Peyer's patch (tissue), 4 donors: ENCODE measurements around the gene BAHCC1. TPM values are rescaled to one million over a fixed set of nuclear protein-coding genes. Genes with fewer than 3 reads are reported as not detected.
"Not testable (repeated sequence)": the region's sequence is repeated elsewhere in the genome, so short reads cannot be mapped to it uniquely, and the experiment has no call there.

Experiments
- DNase-seq, 3 donors: peaks; one replicate each; pipeline ENCODE4 v3.0.0-alpha.2; 2017 to 2019
- H3K27ac ChIP-seq, 4 donors: fragments of 200-600 bp; sonication (generic); one replicate each; pipeline ENCODE4 v1.5.1; 2016 to 2019
- H3K27me3 ChIP-seq, 2 donors: fragments of 200-600 bp; sonication (generic); one replicate each; pipeline ENCODE4 v1.5.1; 2019
- H3K36me3 ChIP-seq, 3 donors: fragments of 200-600 bp; sonication (generic); one replicate each; pipeline ENCODE4 v1.5.1; 2016 to 2019
- H3K4me1 ChIP-seq, 4 donors: fragments of 200-600 bp; sonication (generic); one replicate each; pipeline ENCODE4 v1.5.1; 2016 to 2019
- H3K4me3 ChIP-seq, 4 donors: fragments of 200-600 bp; sonication (generic); 1 replicate in 3 of 4; 2 replicates in 1 of 4; pipeline ENCODE4 v1.5.1; 2016 to 2019; ENCODE audit warnings: mild to moderate bottlenecking in 1 of 4
- H3K9me3 ChIP-seq, 4 donors: fragments of 200-600 bp; sonication (generic); one replicate each; pipeline ENCODE4 v1.5.1; 2016 to 2019; ENCODE audit warnings: mild to moderate bottlenecking in 1 of 4
- CTCF ChIP-seq, 6 experiments: fragments of 450-650 bp in 4 of 6; fragments of 200-600 bp in 2 of 6; sonication (generic) in 1 of 6; IDR thresholded peaks; one replicate each; pipeline ENCODE4 v1.5.1; 2017 to 2019; ENCODE audit warnings: antibody characterized with exemption in 6 of 6, mild to moderate bottlenecking in 3 of 6, moderate library complexity in 1 of 6
- POLR2A ChIP-seq, 2 donors: fragments of 450-650 bp; IDR thresholded peaks; one replicate each; pipeline ENCODE4 v1.5.1; 2017; ENCODE audit warnings: antibody characterized with exemption in 2 of 2, mild to moderate bottlenecking in 2 of 2, moderate library complexity in 2 of 2
- total RNA-seq, 4 donors: library from RNA; depleted of rRNA; stranded (reverse); fragments of >200 nt; gene quantifications; one replicate each; pipeline ENCODE4 v1.1.0, GENCODE V29; 2016

BAHCC1 gene
- total RNA-seq, 4 donors from 2014 or later, result 11.6 to 43.0 (median 23.9) TPM

- DNase-seq, result peak in 1 of 3 donors; percentile 60
- no peak overlapping the region for H3K27ac ChIP-seq
- TF ChIP-seq POLR2A (IDR thresholded peaks at IDR 0.05), result no peak
- no peak for TF ChIP-seq CTCF (IDR thresholded peaks at IDR 0.05)
Measured at GRCh38 chr17:81349397-81350319, 45.6 kb upstream of the BAHCC1 start.

GRCh38 chr17:81350320-81350890 is 44.9 kb upstream of the BAHCC1 start:
- H3K4me3 ChIP-seq, result no peak overlapping the region
- H3K36me3 ChIP-seq, result no peaks in the 10 kb centered on the region
- H3K27me3 ChIP-seq, result no peaks in the 10 kb centered on the region
- DNase-seq, result peak in 1 of 3 donors; percentile 40
- TF ChIP-seq CTCF (IDR thresholded peaks at IDR 0.05), result no peak
- no peak for TF ChIP-seq POLR2A (IDR thresholded peaks at IDR 0.05)
- peaks cover 0 to 24% (median 8%) of the 10 kb centered on the region in 4 donors for H3K4me1 ChIP-seq
- H3K9me3 ChIP-seq, result no peaks in the 10 kb centered on the region
- no peak overlapping the region for H3K27ac ChIP-seq

More at GRCh38 chr17:81349397-81350319, 45.6 kb upstream of the BAHCC1 start:
- Histone ChIP-seq H3K4me3 (no peak overlapping the region), H3K27me3 (no peaks in the 10 kb centered on the region), H3K4me1 (peaks cover 4 to 20% (median 12%) of the 10 kb centered on the region in 4 donors), H3K36me3 (no peaks in the 10 kb centered on the region), H3K9me3 (no peaks in the 10 kb centered on the region)

- H3K4me1 ChIP-seq, result peaks cover 0 to 24% (median 3%) of the 10 kb centered on the region in 4 donors
- H3K9me3 ChIP-seq, DNase-seq, H3K27ac ChIP-seq, H3K27me3 ChIP-seq, H3K36me3 ChIP-seq, H3K4me3 ChIP-seq: not testable (repeated sequence)
Measured at GRCh38 chr17:81351329-81352052, 43.8 kb upstream of the BAHCC1 start.

- not testable (repeated sequence) for H3K4me3 ChIP-seq
Measured at GRCh38 chr17:81352056-81352455, 43.2 kb upstream of the BAHCC1 start.

GRCh38 chr17:81354252-81354953 is 40.9 kb upstream of the BAHCC1 start:
- H3K4me1 ChIP-seq, result peaks cover 0 to 11% (median 0%) of the 10 kb centered on the region in 4 donors
- no peaks in the 10 kb centered on the region for H3K9me3 ChIP-seq
- no peaks in the 10 kb centered on the region for H3K27me3 ChIP-seq
- H3K36me3 ChIP-seq, result no peaks in the 10 kb centered on the region
- H3K27ac ChIP-seq, result peak overlapping the region in 2 of 4 donors; percentile 75 to 82
- peak in 1 of 3 donors; percentile 57 for DNase-seq
- H3K4me3 ChIP-seq, result no peak overlapping the region
- TF ChIP-seq POLR2A (IDR thresholded peaks at IDR 0.05), result no peak
- no peak for TF ChIP-seq CTCF (IDR thresholded peaks at IDR 0.05)

More at GRCh38 chr17:81352056-81352455, 43.2 kb upstream of the BAHCC1 start:
- not testable (repeated sequence) for H3K27ac ChIP-seq, H3K27me3 ChIP-seq, H3K36me3 ChIP-seq, H3K9me3 ChIP-seq, DNase-seq
- H3K4me1 ChIP-seq, result peaks cover 0 to 20% (median 2%) of the 10 kb centered on the region in 4 donors

- H3K9me3 ChIP-seq, result no peaks in the 10 kb centered on the region
- no peaks in the 10 kb centered on the region for H3K27me3 ChIP-seq
- no peak for TF ChIP-seq CTCF (IDR thresholded peaks at IDR 0.05)
- TF ChIP-seq POLR2A (IDR thresholded peaks at IDR 0.05), result peak in 1 of 2 donors; percentile 47
- no peak overlapping the region for H3K4me3 ChIP-seq
- H3K4me1 ChIP-seq, result peaks cover 0 to 11% (median 0%) of the 10 kb centered on the region in 4 donors
- no peaks in the 10 kb centered on the region for H3K36me3 ChIP-seq
- DNase-seq, result peak in 2 of 3 donors; percentile 67 to 72
- peak overlapping the region in 2 of 4 donors; percentile 75 to 82 for H3K27ac ChIP-seq
Measured at GRCh38 chr17:81354954-81355347, 40.3 kb upstream of the BAHCC1 start.
